Posterior vena cava (tissue), 2 donors: ENCODE measurements around the gene TET1. TPM values are rescaled to one million over a fixed set of nuclear protein-coding genes. Genes with fewer than 3 reads are reported as not detected.
"Not testable (repeated sequence)": the region's sequence is repeated elsewhere in the genome, so short reads cannot be mapped to it uniquely, and the experiment has no call there.

Experiments
- DNase-seq: peaks from one replicate; pipeline ENCODE4 v3.0.0-alpha.2; 2020; ENCODE audit warnings: low spot score
- intact Hi-C, 2 donors: fragments of 100-400 bp; cut with DNase I; formaldehyde crosslinking; loops; one replicate each; pipeline versions ENCODE4 v1.14.1 to v1.14.2; 2022 to 2023
- total RNA-seq, 2 donors: library from RNA; stranded (reverse); fragmentation: NEBNext Ultra II Directional; extraction: Animal tissue kit (Norgen Biotek cat#: 25700); gene quantifications; one replicate each; pipeline ENCODE4 v1.2.1, GENCODE V29; 2021
- donor health status: DM: yes; HTN: yes; CAD: no.
- donor health status: DM: yes; HTN: yes; CAD: no.

TET1 gene
- total RNA-seq, 2 donors from 2014 or later = 3.2 to 4.3 TPM

DNA sequence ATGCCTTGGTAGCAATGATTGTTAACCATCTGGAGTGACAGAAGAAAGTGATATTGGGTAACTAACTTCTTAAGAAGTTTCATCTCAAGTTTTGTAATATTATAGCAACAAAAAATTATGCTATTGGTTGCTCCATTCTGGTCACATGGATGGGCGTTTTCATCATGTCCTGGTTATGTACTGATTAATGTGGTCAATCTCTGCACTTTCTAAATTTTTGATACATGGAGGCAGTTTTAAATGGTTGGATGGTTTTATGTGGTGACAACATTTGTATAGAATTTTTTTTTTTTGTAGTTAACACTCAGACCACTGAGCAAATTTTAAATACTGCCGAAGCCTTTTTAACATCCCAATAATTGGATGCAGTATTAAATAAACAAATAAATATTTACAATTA, 105.7 kb downstream of the TET1 start:
- intact Hi-C loops = no loop called here
- no peak for DNase-seq

DNA sequence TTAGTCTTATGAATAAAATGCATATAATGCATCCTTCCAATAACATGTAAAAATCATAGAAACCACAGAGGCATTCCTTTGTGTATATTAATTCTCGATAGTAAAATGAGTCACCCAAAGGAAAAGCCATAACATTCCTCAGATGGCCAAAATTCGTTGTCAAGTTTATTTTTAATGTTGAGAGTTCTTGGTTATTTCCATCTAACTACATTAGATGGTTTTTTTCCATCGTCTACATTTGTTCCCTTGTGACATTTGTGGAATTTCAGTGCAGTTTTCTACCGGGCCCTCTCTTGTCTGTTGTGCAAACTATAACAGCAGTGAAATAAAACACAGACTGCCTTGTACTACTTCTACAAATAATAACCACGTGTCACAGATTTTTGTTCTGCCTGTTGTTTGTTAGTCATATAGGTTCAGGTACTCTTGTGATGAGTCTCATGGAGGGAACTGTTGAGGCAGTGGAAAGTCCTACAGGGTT, 106.2 kb downstream of the TET1 start:
- intact Hi-C loops = no loop called here
- DNase-seq = no peak

- intact Hi-C loops = no loop called here
- no peak for DNase-seq
Measured at GRCh38 chr10:68668231-68668630, 108.1 kb downstream of the TET1 start.

- intact Hi-C loops = no loop called here
- no peak for DNase-seq
Measured at GRCh38 chr10:68668972-68669371, 108.8 kb downstream of the TET1 start.

GRCh38 chr10:68684413-68684812, 124.3 kb downstream of the TET1 start:
- DNase-seq = no peak
- intact Hi-C loops = no loop called here

DNA sequence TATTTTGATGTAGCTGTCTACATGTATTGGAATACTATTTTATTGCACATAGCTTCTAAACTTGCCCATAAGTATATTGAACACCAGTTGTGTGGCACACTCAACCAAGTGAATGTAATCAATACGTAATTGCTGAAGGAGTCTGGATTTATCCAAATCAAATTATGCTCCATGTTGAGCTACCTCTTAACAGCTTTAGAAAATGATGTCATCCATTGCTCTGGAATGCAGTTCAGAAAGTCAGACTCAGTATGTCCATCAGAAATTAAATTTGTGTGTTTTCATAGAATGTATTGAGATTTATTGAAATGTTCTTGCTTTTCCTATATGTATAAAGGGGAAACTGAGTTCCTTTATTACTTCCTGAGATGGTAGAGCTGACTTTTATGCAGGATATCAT, 135.9 kb downstream of the TET1 start:
- no peak for DNase-seq
- intact Hi-C loops = no loop called here

DNA sequence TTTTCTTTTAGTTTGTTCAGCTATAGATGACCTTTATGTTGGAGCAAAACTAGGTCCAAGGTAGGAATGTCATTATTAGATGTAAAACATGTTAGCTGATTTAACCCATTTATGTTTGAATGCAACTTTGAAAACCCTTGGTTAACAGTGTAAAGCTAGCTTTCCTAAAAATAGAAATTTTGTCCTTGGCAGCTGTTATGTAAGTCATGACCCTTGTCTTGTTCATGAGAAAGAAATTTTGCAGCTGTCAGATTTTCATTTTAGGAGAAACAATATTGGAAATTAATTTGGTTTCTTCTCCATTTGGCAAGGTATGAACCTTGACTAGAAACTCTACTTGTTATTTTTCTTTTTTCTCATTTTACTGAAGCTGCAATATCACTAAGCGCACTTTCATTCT, 137.0 kb downstream of the TET1 start:
- intact Hi-C loops = no loop called here

DNA sequence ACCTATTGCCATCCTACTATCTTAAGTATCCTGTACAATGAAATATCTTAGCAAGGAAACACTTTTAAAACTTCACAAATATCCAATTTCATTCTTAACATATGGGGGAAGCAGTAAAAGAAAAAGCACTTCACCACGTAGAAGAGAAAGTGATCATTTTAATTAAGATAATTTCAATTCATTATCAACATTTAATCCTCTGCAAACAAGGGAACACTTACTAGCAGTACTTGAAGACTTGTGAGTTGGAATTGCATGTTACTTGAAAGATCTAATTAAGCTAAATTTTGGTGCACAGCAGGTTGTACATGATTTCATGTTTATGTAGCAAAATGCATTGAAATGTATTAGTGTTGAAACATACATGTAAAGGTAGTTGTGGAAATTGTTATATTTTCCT, 140.1 kb downstream of the TET1 start:
- intact Hi-C loops = loop anchor here in 1 of 2 donors (10.0 kb wide), 1 partner anchor 135 kb away; the partner anchor contains the start of gene TET1
- DNase-seq = no peak

More for the DNA sequence above, 137.0 kb downstream of the TET1 start:
- DNase-seq = no peak

DNA sequence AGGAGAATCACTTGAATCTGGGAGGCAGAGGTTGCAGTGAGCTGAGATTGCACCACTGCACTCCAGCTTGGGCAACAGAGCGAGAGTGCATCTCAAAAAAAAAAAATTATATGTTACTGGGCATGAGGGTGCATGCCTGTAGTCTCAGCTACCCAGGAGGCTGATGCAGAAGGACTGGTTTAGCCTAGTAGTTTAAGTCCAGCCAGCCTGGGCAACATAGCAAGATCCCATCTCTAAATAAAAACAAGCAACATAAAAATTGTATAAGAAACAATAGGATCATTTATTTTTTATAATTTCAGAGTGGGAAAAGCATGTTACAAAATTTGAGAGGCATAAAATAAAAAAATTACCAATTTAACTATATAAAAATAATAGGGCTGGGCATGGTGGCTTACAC, 145.4 kb downstream of the TET1 start:
- intact Hi-C loops = loop anchor here (5.0 to 10.0 kb wide), 2 partner anchors 33 to 141 kb away; partner anchors contain the start of gene TET1 (in 1 of the 2)
- DNase-seq = no peak

DNA sequence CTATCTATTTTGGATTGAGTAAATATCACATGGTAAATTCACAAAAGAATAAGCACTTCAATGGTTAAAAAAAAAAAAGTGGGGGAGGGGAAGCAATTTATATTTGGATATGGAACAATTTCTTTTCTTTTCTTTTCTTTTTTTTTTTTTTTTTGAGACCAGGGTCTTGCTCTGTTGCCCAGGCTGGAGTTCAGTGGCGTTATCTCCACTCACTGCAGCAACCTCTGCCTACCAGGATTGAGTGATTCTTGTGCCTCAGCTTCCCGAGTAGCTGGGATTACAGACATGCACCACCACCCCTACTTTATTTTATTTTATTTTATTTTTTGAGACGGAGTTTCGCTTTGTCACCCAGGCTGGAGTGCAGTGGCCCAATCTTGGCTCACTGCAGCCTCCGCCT, 148.8 kb downstream of the TET1 start:
- DNase-seq = not testable (repeated sequence)
- intact Hi-C loops = loop anchor here (5.0 to 10.0 kb wide), 2 partner anchors 37 to 144 kb away; partner anchors contain the start of gene TET1 (in 1 of the 2)

GRCh38 chr10:68713065-68713464, 152.9 kb downstream of the TET1 start:
- intact Hi-C loops, DNase-seq: not testable (repeated sequence)

DNA sequence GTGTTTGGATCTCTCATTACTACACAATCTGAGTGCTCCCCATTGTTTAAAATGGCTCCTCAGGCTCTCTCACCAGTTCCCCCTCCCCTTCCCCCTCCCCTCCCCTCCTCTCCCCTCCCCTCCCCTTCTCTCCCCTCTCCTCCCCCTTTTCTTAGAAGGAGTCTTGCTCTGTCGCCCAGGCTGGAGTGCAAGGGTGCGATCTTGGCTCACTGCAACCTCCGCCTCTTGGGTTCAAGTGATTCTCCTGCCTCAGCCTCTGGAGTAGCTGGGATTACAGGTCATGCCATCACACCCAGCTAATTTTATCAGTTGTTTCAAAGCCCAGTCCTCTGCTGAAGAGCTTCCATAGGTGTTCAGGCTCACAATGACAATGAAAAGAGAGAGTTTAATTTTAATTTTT, 157.3 kb downstream of the TET1 start:
- intact Hi-C loops = no loop called here
- no peak for DNase-seq

DNA sequence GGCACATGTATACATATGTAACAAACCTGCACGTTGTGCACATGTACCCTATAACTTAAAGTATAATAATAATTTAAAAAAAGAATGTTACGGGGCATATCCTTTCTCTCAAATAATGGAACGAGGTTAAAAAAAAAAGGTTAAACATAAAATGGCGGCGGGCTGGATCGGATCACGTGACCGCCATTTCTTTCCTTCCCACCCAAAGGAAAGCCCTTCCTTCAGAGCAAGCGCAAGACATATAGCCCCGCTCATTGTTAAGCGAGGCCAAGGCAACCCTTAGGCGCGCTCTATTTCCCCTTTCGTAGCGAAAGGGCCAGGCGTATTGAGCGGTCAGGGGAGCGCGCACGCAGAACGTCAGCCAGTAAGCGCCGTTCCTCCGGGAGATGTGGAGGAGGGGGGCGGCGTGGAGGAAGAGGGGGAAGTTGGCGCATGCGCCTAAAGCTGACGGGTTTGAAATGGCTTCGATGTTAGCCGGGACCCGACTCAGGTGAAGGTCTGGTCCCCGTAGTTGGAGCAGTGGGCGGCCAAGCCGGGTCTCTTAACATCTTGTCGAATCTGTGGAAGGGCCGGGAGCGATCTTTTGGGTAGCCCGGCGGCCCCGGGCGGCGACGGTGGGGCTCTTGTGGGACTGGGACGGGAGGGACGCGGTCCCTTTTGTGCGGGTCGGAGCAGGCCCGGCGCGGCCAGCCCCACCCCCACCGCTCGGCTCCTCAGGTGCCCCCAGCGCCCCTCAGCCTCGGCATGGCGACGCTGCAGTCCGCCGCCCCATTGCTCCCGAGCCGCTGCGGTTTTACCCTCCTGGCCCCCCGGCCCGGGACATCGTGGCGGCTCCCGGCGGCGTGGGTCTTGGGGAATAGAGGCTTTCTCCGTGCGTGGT, 160.9 kb downstream of the TET1 start, which contains the start of gene CCAR1:
TSS of gene CCAR1 (plus strand) at position 447 of the 880 bp plus-strand sequence. CDS start 1,266 bp downstream, outside the sequence.
- DNase-seq = peak; percentile 99
- intact Hi-C loops = no loop called here

GRCh38 chr10:68721673-68722335, 161.7 kb downstream of the TET1 start:
- DNase-seq = no peak
- intact Hi-C loops = no loop called here

GRCh38 chr10:68725016-68725415, 164.9 kb downstream of the TET1 start:
- intact Hi-C loops = no loop called here
- no peak for DNase-seq

DNA sequence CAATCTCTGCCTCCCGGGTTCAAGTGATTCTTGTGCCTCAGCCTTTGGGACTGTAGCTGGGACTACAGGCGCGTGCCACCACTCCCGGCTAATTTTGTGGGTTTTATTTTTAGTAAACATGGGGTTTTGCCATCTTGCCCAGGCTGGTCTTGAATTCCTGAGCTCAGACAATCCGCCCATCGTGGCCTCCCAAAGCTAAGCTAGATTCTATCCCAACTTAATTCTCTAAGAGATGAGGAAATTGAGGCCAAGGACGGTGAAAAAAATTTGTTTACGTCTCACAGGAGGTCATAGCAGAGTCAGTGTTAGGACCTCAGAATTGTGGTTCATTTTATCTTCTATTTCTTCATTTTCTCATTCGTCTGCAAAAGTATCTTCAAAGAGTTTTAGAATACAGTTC, 167.0 kb downstream of the TET1 start:
- intact Hi-C loops = no loop called here
- no peak for DNase-seq

DNA sequence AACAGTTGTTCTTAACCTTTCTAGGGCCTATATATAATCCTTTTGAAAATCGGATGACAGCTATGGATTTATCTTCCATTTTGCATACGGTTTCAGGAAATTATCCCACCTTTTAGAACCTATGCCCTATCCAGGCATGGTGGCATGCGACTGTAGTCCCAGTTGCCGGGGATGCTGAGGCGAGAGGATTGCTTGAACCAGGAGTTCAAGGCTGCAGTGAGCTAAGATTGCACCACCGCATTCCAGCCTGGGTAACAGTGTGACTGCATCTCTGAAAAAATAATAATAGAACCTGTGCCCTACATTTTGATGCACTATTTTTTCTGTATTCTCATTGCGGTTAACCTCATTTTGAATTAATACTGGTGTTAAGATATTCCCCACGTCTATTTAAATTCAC, 172.5 kb downstream of the TET1 start:
- intact Hi-C loops = loop anchor here in 1 of 2 donors (10.0 kb wide), 1 partner anchor 778 kb away; no protein-coding TSS in a partner anchor

GRCh38 chr10:68734349-68734748, 174.2 kb downstream of the TET1 start:
- intact Hi-C loops = loop anchor here in 1 of 2 donors (10.0 kb wide), 1 partner anchor 780 kb away; no protein-coding TSS in a partner anchor
- no peak for DNase-seq

More for the DNA sequence above, 172.5 kb downstream of the TET1 start:
- DNase-seq = no peak

DNA sequence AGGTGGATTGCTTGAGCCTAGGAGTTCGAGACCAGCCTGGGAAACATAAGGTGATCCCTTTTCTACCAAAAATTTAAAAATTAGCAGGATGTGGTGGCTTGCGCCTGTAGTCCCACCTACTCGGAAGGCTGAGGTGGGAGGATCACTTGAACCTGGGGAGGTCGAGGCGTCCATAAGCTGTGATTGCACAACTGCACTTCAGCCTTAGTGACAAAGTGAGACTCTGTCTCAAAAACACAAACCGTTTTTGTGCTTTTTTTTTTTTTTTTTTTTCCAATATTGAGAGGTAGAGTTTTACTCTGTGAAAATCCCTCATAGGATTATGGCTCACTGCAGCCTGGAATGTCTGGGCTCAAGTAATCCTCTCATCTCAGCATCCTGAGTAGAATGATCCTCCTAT, 175.0 kb downstream of the TET1 start:
- no peak for DNase-seq
- intact Hi-C loops = loop anchor here in 1 of 2 donors (10.0 kb wide), 1 partner anchor 780 kb away; no protein-coding TSS in a partner anchor

DNA sequence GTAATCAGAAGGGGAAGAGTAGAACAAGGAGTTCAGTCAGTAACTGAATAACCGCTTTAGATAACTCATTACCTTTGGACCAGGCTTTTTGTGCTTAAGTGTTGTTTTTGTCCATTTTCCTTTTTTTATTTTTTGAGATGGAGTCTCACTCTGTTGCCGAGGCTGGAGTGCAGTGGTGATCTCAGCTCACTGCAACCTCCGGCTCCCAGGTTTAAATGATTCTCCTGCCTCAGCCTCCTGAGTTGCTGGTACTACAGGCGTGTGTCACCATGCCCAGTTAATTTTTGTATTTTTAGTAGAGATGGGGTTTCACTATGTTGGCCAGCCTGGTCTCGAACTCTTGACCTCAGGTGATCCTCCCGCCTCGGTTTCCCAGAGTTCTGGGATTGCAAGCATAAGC, 175.6 kb downstream of the TET1 start:
- DNase-seq = not testable (repeated sequence)
- intact Hi-C loops = loop anchor here in 1 of 2 donors (10.0 kb wide), 1 partner anchor 781 kb away; no protein-coding TSS in a partner anchor
